HL-60/S4 treated with retinoic acid at 250 ng/mL for 4 days and 3 days (cell line): ENCODE data around the gene DDX5.

ENCODE experiments used
- in situ Hi-C: fragments of 300-500 bp; cut with MboI; formaldehyde crosslinking; loops from 2 replicates; pipeline ENCODE4 v1.7.0; 2022; ENCODE audit warnings: low sequenced_read_pairs

DDX5 gene

GRCh38 chr17:64509179-64509578, 3.1 kb upstream of the DDX5 start:
- in situ Hi-C loops, result no loop called here

GRCh38 chr17:64508683-64509082, 2.6 kb upstream of the DDX5 start:
- in situ Hi-C loops, result no loop called here

GRCh38 chr17:64507413-64507782, 1.3 kb upstream of the DDX5 start:
- in situ Hi-C loops, result no loop called here

- in situ Hi-C loops, result no loop called here
Measured at GRCh38 chr17:64506576-64507412, 705 bp upstream of the DDX5 start, which contains the start of gene CEP95. TSS of gene CEP95 (plus strand) at chr17:64506977. CDS start at chr17:64507098, 121 bp downstream.

- in situ Hi-C loops, result no loop called here
Measured at GRCh38 chr17:64505340-64506200, 519 bp downstream of the DDX5 start.

- in situ Hi-C loops, result no loop called here
Measured at GRCh38 chr17:64504769-64505339, 1.2 kb downstream of the DDX5 start.

- in situ Hi-C loops, result no loop called here
Measured at GRCh38 chr17:64503821-64504768, 2.0 kb downstream of the DDX5 start.

- in situ Hi-C loops, result no loop called here
Measured at GRCh38 chr17:64503341-64503740, 2.7 kb downstream of the DDX5 start.

GRCh38 chr17:64502809-64503208, 3.3 kb downstream of the DDX5 start:
- in situ Hi-C loops, result no loop called here

GRCh38 chr17:64502021-64502420, 4.1 kb downstream of the DDX5 start:
- in situ Hi-C loops, result no loop called here

- in situ Hi-C loops, result no loop called here
Measured at GRCh38 chr17:64500862-64501765, 5.0 kb downstream of the DDX5 start.

- in situ Hi-C loops, result no loop called here
Measured at GRCh38 chr17:64500487-64500859, 5.6 kb downstream of the DDX5 start.

- in situ Hi-C loops, result loop anchor here (10.0 kb wide), 2 partner anchors 75 to 195 kb away; no protein-coding TSS in a partner anchor
Measured at GRCh38 chr17:64499805-64500486, 6.1 kb downstream of the DDX5 start.

- in situ Hi-C loops, result loop anchor here (10.0 kb wide), 2 partner anchors 74 to 194 kb away; no protein-coding TSS in a partner anchor
Measured at GRCh38 chr17:64498308-64499203, 7.5 kb downstream of the DDX5 start.

- in situ Hi-C loops, result loop anchor here (10.0 kb wide), 2 partner anchors 73 to 193 kb away; no protein-coding TSS in a partner anchor
Measured at GRCh38 chr17:64497565-64498035, 8.5 kb downstream of the DDX5 start.

GRCh38 chr17:64496786-64497564, 9.1 kb downstream of the DDX5 start, which contains the start of gene POLG2:
TSS of gene POLG2 (minus strand) at chr17:64497054. CDS start at chr17:64496968, 86 bp downstream.
- in situ Hi-C loops, result loop anchor here (10.0 kb wide), 2 partner anchors 72 to 192 kb away; no protein-coding TSS in a partner anchor
